Cardiac septum (tissue), 1 donor: ENCODE data around the gene SKIL. TPM values are rescaled to one million over a fixed set of nuclear protein-coding genes. Genes with fewer than 3 reads are reported as not detected.

Experiments
- DNase-seq: peaks from one replicate; pipeline ENCODE4 v3.0.0-alpha.2; 2020; ENCODE audit warnings: low spot score
- intact Hi-C: fragments of 100-400 bp; cut with DNase I; formaldehyde crosslinking; loops from one replicate; pipeline ENCODE4 v1.14.0; 2022
- microRNA-seq: library from miRNA; unstranded; fragments of <30 nt; microRNA quantifications from one replicate; pipeline ENCODE4 v1.2.0, GENCODE V29; 2020
- total RNA-seq: library from RNA; stranded (reverse); fragmentation: NEBNext Ultra II Directional; extraction: Animal tissue kit (Norgen Biotek cat#: 25700); gene quantifications from one replicate; pipeline ENCODE4 v1.2.1, GENCODE V29; 2021
- donor health status: DM: no; HTN: no; CAD: no.

Gene SKIL
- total RNA-seq, 1 donor from 2014 or later: 37.3 TPM

DNA sequence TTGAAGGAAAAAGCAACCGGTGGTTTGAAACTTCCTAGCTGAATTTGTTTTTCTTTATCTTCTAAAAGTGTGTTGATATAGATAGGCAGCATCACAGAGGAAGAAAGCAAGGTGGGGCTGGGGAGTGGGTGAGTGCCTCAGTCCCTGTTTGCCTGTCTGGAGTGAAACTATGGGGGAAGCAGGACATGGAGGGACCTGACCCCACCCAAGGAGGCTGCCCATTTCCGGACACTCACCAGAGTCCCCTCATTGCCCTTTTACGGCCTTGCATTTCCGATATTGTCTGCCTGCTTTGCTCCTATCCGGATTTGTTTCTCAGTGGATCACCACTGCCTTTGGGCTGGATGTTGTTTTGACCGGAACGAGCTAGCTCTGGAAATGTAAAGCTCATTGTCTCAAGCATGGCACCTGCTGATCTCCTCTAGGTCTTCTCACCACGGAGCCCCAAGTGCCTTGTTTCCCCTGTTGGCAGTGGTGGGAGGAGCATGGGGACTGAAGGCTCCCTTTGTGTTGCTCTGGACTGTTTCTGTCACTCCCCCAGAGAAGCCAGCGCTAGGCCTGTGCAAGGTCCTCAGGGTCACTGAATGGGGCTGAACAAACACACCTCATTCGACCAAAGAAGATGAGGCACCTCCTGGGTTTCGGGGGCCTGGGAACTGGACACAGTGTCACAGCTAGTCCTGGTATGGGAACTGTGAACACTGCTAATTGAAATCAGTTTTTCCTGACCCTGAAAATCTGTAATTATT lies 68.2 kb downstream of the SKIL start:
- no peak for DNase-seq
- intact Hi-C loops: no loop called here

DNA sequence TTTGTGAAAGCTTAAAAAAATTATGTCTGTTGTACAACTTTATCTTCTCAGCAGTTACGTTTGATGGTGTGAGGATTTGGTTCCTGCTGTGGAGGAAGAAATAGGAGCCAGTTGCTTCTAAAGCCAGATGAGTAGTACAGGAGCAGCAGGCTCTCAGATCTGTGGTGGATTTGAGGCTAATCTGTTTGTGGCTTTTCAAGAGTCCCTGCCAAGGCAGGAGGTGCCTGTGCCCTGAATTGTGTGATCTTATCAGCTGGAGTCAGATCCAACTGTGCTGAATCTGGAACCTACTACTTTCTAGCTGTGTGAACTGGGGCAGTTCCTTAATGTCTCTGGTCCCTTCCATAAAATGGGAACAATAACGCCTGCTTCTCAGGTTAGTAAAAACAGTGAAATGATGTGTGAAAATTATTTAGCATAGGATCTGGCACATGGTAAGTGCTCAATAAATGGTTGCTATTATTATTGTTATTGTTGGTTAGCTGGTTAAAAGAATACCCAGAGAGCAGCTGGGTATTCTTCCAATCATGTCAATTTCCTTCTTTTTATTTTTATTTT lies 68.8 kb downstream of the SKIL start:
- intact Hi-C loops: no loop called here
- DNase-seq: no peak

DNA sequence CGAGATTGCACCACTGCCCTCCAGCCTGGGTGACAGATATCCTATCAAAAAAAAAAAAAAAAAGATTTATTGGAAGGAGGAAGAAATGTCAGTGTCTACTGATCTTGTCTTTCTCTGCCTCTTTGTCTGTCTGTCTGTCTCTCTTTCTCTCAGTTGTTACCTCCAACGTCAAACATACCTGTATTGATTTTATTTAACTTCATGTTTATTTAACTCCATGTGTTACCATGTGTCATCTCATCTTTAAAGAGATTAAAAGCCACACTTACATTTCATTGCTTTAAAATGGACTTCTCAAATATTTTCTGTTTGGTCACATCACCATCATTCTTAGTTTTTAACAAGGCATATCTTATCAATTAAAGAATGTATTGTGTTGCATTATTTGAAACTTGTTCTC lies 70.6 kb downstream of the SKIL start:
- no peak for DNase-seq

DNA sequence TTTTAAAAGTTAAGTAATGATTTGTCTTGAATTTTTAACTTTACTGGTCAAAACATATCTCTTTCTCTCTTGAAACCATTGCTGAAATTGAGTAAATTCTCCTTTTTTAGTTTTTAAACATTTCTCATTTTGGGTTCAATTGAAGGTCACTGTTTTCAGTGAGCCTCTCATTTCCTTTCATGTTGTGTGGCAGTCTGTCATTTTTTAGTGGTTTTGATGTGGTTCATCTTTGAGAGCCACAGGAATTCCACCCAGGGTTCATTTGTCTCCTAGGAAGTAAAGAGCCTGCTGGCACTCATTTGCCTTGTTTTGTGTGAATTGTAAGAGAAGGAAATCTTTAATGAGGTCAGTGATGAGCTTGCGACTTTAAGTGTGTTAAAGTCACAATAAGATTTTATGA lies 71.5 kb downstream of the SKIL start:
- intact Hi-C loops: no loop called here
- DNase-seq: no peak

More for the DNA sequence above, 70.6 kb downstream of the SKIL start:
- intact Hi-C loops: no loop called here

DNA sequence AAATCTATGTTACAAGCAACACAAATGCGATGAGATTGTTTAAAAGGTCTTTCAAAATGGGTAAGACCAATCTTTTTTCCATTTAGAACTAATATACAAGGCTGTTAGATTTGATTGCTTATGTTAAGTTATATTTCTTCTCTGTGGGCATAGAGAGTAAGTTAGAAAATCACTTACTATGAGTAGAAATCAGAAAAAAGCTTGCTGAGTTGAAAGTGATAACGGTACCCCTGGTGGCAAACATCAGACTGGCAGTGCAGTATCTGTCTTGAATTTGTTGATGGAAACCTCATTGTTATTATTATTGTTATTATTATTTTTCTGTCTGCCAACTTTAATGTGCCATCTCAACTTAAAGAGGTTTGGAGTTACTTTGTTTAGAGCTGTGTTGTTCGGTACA lies 73.5 kb downstream of the SKIL start:
- DNase-seq: no peak
- intact Hi-C loops: no loop called here

DNA sequence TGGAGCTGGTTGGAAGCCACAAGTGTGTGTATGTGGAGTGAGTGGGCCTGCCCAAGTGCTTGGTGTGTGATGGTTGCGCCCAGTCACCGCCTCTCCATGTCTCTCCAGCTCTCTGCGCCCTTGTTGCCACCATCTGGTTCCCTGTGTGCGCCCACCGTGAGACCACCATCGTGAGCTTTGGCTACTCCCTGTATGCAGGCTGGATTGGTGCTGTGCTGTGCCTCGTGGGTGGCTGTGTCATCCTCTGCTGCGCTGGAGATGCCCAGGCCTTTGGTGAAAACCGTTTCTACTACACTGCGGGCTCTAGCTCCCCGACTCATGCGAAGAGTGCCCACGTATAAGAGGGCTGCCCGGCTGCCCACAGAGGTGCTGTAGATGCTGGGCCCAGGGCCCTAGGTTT lies 74.9 kb downstream of the SKIL start:
- no peak for DNase-seq
- intact Hi-C loops: no loop called here

DNA sequence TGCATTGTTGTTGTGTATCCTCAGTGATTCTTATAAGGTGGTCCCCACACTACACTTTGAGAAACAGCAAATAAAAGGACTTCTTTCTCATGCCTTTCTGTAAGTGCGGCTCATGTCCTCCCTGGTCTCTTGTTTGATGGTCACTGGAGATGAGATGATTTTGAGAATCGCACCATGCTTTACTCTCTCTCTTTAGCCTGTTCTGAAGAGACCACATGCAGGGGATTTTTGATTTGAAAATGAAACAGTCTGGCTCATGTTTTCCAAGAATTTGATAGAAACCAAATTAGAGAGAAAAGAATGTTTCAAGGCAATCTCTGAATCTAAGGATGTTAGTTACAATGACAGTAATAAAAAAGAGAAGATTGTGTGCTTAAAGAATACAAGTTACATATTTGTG lies 79.2 kb downstream of the SKIL start:
- no peak for DNase-seq
- intact Hi-C loops: no loop called here

DNA sequence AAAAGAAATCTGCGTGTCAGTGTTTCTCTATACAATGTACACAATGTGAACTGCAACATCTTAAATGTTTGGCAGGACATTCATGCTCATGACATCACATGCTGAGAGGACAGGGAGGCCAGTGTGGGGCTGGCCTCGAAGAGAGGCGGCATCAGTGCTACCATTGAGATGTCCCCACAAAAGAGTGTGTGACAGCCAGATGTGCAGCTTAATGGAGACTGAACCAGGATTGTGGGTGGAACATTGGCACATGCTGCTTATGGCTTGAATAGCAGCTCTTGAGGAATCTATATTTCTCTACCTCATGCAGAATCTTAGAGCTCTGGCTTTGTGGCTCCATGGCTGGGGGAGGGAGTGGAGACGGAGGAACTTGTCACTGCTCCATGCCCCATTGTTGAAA lies 79.7 kb downstream of the SKIL start:
- no peak for DNase-seq
- intact Hi-C loops: no loop called here

DNA sequence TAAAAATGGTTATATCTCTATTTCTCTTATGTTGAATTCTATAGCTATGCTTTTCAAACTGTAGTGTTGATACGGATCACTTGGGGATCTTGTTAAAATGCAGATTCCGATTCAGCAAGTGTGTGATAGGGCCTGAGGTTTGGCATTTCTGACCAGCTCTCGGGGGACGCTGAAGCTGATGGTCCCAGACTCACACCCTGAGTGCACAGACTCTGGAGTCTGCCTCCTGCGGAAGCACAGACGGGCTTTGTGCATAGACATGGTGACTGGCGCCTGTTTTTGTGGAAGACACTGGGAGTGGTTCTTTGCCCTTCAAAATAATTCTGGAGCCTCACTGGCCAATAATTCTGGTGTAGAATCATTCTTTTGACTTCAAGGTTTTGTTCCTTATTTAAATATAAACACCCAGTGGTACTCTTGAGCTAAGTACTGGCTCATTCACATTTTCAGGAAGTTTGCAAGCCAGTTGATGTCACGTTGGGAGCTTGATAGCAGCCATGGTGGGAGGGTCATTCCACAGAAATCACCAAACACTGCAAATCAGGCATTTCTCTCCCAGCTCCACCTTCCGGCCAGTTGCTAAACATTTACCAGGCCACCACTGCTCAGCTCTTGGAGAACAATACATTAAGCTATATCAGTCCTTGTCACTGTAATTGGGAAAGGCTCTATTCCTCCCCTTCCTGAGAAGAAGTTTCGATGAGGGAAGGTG lies 80.3 kb downstream of the SKIL start:
- intact Hi-C loops: no loop called here
- DNase-seq: no peak

DNA sequence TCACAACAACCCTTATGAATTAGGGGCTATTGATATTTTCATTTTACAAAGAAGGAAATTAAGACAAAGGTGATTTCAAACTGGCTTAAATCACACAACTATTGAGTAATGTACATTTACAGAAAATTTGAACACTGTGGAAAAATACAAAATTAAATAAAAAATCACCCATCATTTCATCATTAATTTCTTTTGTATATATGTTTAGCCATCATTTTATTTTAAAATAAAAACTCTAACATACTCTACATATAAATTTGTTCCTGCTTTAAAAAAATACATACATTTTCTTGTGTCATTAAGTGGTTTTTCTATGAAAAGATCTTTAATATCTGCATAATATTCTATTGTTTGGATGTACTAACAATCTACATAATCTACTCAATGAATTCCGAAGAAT lies 81.3 kb downstream of the SKIL start:
- intact Hi-C loops: no loop called here
- no peak for DNase-seq

DNA sequence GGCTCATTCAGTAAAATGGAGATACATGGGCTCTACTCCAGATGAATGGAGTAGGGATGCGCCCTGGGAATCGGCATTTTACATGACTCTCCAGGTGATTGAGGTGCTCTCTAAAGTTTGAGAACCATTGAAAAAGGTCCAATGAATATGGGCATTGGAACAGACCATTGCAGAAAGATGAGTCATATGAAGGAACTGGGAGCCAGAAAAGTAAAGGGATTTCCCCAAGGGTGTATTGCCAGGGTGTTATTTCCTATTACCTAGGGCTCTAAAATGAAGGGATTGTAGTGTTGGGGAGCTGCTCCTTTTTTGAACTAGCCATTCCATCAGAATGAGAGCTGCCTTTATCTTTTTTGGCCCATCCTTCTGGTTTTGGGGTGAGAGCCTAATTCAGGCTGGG lies 82.8 kb downstream of the SKIL start:
- intact Hi-C loops: no loop called here
- DNase-seq: no peak

DNA sequence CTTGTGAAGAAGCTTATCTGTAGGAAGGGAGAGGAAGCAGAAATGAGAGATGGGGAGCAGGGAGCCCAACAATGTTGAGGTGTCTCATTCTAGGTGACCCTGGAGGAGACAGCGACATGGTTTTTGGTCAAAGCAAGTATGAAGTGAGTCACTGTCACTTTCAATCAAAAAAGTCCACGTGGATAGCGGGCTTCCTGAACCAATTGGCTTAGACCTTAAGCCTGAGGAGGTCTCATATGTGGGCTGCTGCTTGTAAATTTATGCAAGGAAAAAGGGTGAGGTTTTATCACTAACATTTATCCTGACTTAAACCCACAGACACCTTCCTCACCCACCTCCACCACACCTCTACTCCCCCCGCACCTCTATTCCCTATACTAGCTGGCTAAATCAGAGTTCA lies 83.9 kb downstream of the SKIL start:
- DNase-seq: no peak
- intact Hi-C loops: no loop called here

DNA sequence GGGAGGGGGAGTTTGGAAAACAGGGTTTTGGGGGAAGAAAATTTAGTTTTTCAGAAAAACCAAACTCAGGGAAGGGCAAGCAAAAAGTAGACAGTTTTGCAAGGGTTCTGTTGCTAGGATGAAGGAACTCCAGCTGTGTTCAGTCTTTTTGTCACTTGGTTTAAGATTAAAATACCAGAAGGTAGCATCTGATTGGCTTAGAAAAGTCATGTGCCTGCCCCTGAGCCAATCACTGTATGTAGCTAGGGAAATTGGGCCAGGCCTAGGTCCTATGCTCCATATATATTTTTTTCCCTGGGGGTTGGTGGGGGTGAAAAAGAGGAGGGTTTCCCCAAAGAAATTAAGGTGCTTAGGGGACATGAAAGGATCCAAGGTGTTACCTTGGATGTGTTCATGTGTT lies 85.4 kb downstream of the SKIL start:
- no peak for DNase-seq
- intact Hi-C loops: no loop called here

DNA sequence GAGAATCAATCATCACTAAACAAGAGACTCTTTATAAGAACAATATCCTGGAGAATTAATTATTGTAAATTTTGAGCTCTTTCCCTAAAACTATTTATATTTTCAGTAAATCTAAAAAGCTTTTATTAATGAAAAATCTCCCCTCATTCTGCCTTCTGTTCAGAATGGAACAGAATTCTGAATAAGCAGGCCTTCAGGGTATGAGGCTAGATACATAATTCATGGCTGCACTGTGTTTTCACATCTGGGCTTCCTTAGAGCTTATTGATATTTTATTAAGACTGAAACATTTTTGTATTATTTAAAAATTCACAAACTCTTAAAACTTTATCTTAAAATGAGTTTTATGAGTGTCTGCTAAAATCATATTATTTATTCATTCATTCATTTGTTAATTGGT lies 85.9 kb downstream of the SKIL start:
- intact Hi-C loops: no loop called here
- DNase-seq: no peak

Small RNA genes lying within 50 kb of the gene (microRNA-seq; reads per million reads assigned to microRNA genes)
- gene MIR6828: not detected

Other genes with a start within 250 kb of the SKIL start
- gene PHC3, start 176.0 kb upstream of the SKIL start, total RNA-seq: 57.0 TPM
- 14.3 TPM for gene PRKCI, start 135.3 kb upstream of the SKIL start, total RNA-seq
- 2.9 TPM for gene CLDN11, start 61.2 kb downstream of the SKIL start, total RNA-seq
- not detected for gene SLC7A14, start 228.4 kb downstream of the SKIL start, total RNA-seq